ENCODE data around the gene RGS4. TPM values are rescaled to one million over a fixed set of nuclear protein-coding genes. Genes with fewer than 3 reads are reported as not detected.
A peak's percentile ranks its signal among the peaks of the same experiment; 100 is the strongest.

The RGS4 gene
- total and polyA plus RNA-seq, 2 of the 13 experiments (the other 11 are each of a cell fraction or from before 2014, with no cell fraction given) = not detected

GRCh38 chr1:163036671-163037070 lies 32.5 kb upstream of the RGS4 start (continued):
- TF ChIP-seq ZNF407 (CRISPR knock-in tag; IDR thresholded peaks at IDR 0.05; ENCODE audit: not compliant biosample characterization) = no peak

- CTCF ChIA-PET (ENCODE audit: low intra/inter-chr PET ratio, low total read pairs) = no interaction called here
- no peak overlapping the region for H2AFZ ChIP-seq (ENCODE audit: low read length)
- TF ChIP-seq REPIN1 (CRISPR knock-in tag; IDR thresholded peaks at IDR 0.05; ENCODE audit: borderline replicate concordance, low read depth) (no peak), RBM22 (optimal IDR thresholded peaks at IDR 0.05; ENCODE audit: low read length) (no peak), ZNF629 (CRISPR knock-in tag; conservative IDR thresholded peaks at IDR 0.05) (no peak), MAFK (conservative IDR thresholded peaks at IDR 0.05 in 1 of 2, IDR thresholded peaks at IDR 0.05 in 1 of 2; ENCODE audit: low read length in 2 of 2) (peak; percentile 28 to 63; a peak in 2 of 4 replicates), MAFF (IDR thresholded peaks at IDR 0.05; ENCODE audit: low read depth, low read length) (peak; percentile 49; the same call in 1 of the 2 replicates), ZNF646 (CRISPR knock-in tag; IDR thresholded peaks at IDR 0.05) (no peak)
- H3K27ac ChIP-seq (ENCODE audit: extremely low read length, insufficient read depth, low read length) = no peak overlapping the region
- in situ Hi-C loops (cut with HindIII; ENCODE audit: extremely low pct_ligation_motif_present, low pct_unique_long_range_greater_than_20kb) = no loop called here
- no TSS peak for BruUV-seq (replicated peaks)
- H4K20me1 ChIP-seq (ENCODE audit: insufficient read depth, low read length) = no peaks in the 10 kb centered on the region
- H3K4me2 ChIP-seq (ENCODE audit: low read depth, low read length) = no peak overlapping the region
- FAIRE-seq = no peak
- no peaks in the 10 kb centered on the region for H3K9me3 ChIP-seq (ENCODE audit: low read length)
- H3K27me3 ChIP-seq (ENCODE audit: control insufficient read depth in 1 of 2, insufficient read depth in 2 of 2, low read length in 2 of 2) = no peaks in the 10 kb centered on the region
- no peaks in the 10 kb centered on the region for H3K4me1 ChIP-seq (ENCODE audit: insufficient read depth, low read length)
- intact Hi-C loops (cut with micrococcal nuclease; ENCODE audit: unreplicated experiment) = no loop called here
- no peaks in the 10 kb centered on the region for H3K36me3 ChIP-seq (replicated peaks in 1 of 2; ENCODE audit: control insufficient read depth in 1 of 2, insufficient read depth in 2 of 2, low read length in 2 of 2)
- DNase-seq (ENCODE audit: low spot score) = no peak
- H3K4me3 ChIP-seq (replicated peaks in 1 of 3; ENCODE audit: insufficient read depth in 1 of 3, low read depth in 2 of 3, low read length in 3 of 3) = no peak overlapping the region
- no peak overlapping the region for H3K9ac ChIP-seq (ENCODE audit: insufficient read depth, low read depth, low read length)
- ATAC-seq = no peak
- H3K79me2 ChIP-seq (ENCODE audit: insufficient read depth, low read length) = no peaks in the 10 kb centered on the region
- POLR2A ChIA-PET = no interaction called here
- WGBS (ENCODE audit: low lambda C conversion rate) = 0% methylated on average over 2 of the region's 2 CpGs
These were observed 30.0 kb upstream of the RGS4 start for GRCh38 chr1:163038928-163039706.

All from HepG2 (cell line).